KOPT-K1 (cell line): ENCODE results near the gene PAXX.

Experiments used
- H3K27ac ChIP-seq: fragments of 200-600 bp; sonication (generic); 2 replicates; pipeline ENCODE4 v1.5.1; 2016; ENCODE audit warnings: antibody characterized with exemption, mild to moderate bottlenecking, low read depth, low read length; ENCODE audit not compliant: poor library complexity, severe bottlenecking
- H3K36me3 ChIP-seq: fragments of 200-600 bp; sonication (generic); 2 replicates; pipeline ENCODE4 v1.5.1; 2017; ENCODE audit warnings: antibody characterized with exemption, mild to moderate bottlenecking, low read length, moderate library complexity; ENCODE audit not compliant: insufficient read depth
- H3K9me3 ChIP-seq: fragments of 200-600 bp; sonication (generic); 2 replicates; pipeline ENCODE4 v1.5.1; 2017; ENCODE audit warnings: antibody characterized with exemption, low read length, mild to moderate bottlenecking; ENCODE audit not compliant: insufficient read depth, poor library complexity, severe bottlenecking

The PAXX gene

DNA sequence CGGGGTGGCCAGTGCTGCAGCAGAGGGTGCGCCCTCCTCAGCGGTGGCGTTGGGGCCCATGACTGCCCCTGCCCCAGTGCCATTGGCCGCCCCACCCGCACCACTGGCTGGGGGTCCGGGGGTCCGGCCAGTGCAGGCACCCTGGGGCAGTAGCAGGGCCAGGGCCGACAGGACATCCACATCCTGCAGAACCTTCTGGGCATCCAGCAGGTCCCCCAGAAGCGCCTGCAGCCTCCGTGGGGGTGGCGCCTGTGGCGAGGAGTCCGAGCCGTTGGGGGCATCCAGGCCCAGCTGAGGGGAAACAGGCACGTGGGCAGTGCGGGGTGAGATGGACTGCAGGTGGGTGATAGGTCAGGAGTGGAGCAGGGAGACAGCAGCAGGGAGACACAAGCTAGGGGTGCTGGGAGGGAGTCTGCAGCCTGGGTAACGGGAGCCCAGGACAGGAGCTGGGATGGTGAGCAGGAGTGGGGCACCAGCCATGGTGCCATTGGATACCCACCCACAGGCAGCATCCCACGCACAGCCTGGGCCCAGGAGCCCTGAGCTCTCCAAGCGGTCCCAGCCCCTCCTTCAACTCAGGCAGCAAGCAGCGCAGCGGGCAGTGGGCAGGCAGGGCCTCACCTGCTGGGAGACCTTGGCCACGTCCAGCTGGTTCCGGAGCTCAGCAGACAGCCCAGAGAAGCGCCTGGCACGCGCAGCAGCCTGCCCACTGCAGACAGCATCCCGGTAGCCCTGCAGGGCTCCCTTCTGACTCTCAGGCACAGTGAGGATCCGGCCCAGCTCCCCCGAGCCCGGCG lies 28.7 kb downstream of the PAXX start:
- H3K9me3 ChIP-seq: no peaks in the 10 kb centered on the region
- H3K27ac ChIP-seq: no peak overlapping the region
- no peaks in the 10 kb centered on the region for H3K36me3 ChIP-seq

DNA sequence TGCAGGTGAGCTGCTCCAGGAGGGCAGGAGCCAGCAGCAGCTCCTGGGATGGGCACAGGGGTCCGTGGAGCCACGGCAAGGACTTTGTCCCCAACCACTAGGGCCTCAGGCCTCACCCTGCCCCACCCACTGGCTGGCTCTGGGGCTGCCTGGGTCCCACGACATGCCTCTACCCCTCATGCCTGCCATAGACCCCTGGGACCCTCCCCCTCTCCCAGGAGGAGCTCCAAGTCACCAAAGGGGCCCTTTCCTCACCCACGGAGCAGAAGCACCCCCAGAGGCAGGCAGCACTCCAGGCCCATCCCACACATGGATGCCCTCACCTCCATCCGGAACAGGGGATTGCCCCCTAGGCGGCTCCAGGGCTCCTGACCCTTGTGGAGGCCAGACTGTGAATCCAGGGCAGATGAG lies 29.4 kb downstream of the PAXX start:
- Histone ChIP-seq H3K27ac (no peak overlapping the region), H3K9me3 (no peaks in the 10 kb centered on the region)

GRCh38 chr9:137021979-137022661 lies 29.9 kb downstream of the PAXX start:
- H3K36me3 ChIP-seq: no peaks in the 10 kb centered on the region
- no peak overlapping the region for H3K27ac ChIP-seq
- H3K9me3 ChIP-seq: no peaks in the 10 kb centered on the region

More for the DNA sequence above, 29.4 kb downstream of the PAXX start:
- no peaks in the 10 kb centered on the region for H3K36me3 ChIP-seq

GRCh38 chr9:137022662-137023008 lies 30.4 kb downstream of the PAXX start:
- H3K36me3 ChIP-seq: no peaks in the 10 kb centered on the region
- H3K27ac ChIP-seq: no peak overlapping the region
- H3K9me3 ChIP-seq: no peaks in the 10 kb centered on the region

DNA sequence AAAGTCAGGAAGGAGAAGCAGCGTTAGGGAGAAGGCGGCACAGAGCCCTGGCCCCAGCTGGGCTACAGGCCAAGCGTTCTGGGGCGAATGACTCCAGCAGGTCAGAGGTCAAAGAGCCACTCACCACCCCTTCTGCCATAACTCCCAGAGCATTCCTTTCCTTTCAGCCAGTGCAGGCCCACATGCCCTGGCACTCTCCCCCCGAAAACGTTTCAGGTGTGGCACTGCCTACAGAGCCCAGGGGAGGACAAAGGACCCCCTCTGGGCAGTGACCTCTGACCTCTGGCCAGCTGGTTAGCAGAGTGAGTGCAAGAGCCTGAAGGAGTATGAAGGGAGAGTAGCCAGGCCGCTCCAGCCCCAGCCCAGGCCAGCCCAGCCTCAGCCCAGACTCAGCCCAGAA lies 30.9 kb downstream of the PAXX start:
- no peak overlapping the region for H3K27ac ChIP-seq
- H3K9me3 ChIP-seq: no peaks in the 10 kb centered on the region
- no peaks in the 10 kb centered on the region for H3K36me3 ChIP-seq

GRCh38 chr9:137023583-137023991 lies 31.4 kb downstream of the PAXX start:
- Histone ChIP-seq H3K27ac (no peak overlapping the region), H3K9me3 (no peaks in the 10 kb centered on the region), H3K36me3 (no peaks in the 10 kb centered on the region)

GRCh38 chr9:137025517-137025966 lies 33.3 kb downstream of the PAXX start:
- H3K27ac ChIP-seq: no peak overlapping the region
- no peaks in the 10 kb centered on the region for H3K9me3 ChIP-seq
- no peaks in the 10 kb centered on the region for H3K36me3 ChIP-seq

GRCh38 chr9:137026384-137026783 lies 34.2 kb downstream of the PAXX start:
- H3K9me3 ChIP-seq: no peaks in the 10 kb centered on the region
- H3K27ac ChIP-seq: no peak overlapping the region
- H3K36me3 ChIP-seq: no peaks in the 10 kb centered on the region

DNA sequence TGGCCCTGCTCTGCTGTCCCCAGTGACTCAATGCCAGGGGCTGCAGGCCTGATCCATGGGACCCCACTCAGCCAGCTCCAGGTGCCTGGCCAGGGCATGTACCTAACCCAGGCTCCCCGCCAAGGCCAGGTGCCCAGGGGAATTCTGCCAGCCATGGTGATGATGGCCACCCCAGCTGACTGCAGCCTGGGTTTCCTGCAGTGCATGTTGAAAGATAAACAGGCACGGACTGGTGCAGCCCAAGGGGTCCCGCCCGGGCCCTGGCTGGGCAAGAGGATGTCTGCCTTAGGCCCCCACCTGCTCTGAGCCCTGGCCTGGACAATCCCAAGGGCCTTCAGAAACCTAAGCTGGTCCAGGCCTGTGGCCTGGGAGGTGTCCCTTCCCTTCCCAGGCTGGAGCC lies 34.6 kb downstream of the PAXX start:
- Histone ChIP-seq H3K9me3 (no peaks in the 10 kb centered on the region), H3K27ac (no peak overlapping the region), H3K36me3 (no peaks in the 10 kb centered on the region)

GRCh38 chr9:137027369-137028262 lies 35.4 kb downstream of the PAXX start, which contains the start of gene ABCA2:
TSS of gene ABCA2 (minus strand) at chr9:137028237. CDS start at chr9:137028140, 97 bp downstream.
- Histone ChIP-seq H3K27ac (no peak within 1 kb of the TSS), H3K9me3 (no peaks in the 10 kb centered on the region), H3K36me3 (no peaks in the 10 kb centered on the region)

DNA sequence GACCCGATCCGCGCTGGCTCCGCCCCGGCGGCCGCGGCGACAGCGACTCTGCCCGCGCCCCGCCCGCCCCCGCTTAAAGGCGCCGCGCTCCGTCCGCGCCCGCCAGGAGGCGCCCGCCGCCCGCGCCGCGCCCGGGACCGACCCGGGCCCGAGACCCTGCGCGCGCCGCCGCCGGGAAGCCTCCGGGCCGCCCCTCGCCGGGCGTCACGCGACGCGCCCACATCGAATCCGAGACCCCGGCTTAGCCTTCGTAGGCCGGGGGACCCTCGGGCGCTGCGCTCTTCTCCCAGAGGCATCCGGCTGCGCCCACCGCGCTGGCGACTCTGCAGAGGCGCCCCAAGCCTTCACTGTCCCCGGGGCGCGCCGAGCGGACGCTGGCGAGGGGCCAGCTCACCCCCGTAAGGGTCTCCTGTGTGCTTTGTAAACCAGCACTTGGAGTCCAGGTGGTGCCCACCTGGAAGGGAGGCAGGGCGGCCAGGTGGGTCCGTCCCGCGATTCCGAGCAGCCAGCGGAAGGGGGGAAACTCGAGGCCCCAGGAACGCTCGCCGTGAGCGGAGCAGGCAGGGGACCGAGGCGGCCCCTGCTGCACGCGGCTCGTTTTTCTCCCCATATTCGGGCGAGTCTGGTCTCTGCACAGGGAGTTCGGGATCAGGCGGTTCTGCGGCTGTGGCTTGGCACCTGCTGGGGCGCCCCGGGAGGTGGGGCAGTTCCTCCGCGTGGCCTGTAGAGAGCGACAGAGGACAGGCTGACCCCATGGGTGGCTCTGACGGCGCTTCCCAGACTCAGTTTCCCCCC lies 36.2 kb downstream of the PAXX start:
- Histone ChIP-seq H3K36me3 (no peaks in the 10 kb centered on the region), H3K27ac (no peak overlapping the region), H3K9me3 (no peaks in the 10 kb centered on the region)

GRCh38 chr9:137029058-137029936 lies 37.1 kb downstream of the PAXX start:
- H3K9me3 ChIP-seq: no peaks in the 10 kb centered on the region
- no peak overlapping the region for H3K27ac ChIP-seq
- no peaks in the 10 kb centered on the region for H3K36me3 ChIP-seq

GRCh38 chr9:137030006-137030405 lies 37.8 kb downstream of the PAXX start:
- Histone ChIP-seq H3K9me3 (no peaks in the 10 kb centered on the region), H3K27ac (no peak overlapping the region), H3K36me3 (no peaks in the 10 kb centered on the region)
